HG02885 (cell line): ENCODE results near the gene UMAD1.
A peak's percentile ranks its signal among the peaks of the same experiment; 100 is the strongest.
"Not testable (repeated sequence)": the region's sequence is repeated elsewhere in the genome, so short reads cannot be mapped to it uniquely, and the experiment has no call there.

Experiments
- ATAC-seq: cut with Tn5 transposase; IDR thresholded peaks from one replicate; pipeline ENCODE4 v1.9.1; 2021; ENCODE audit warnings: mild to moderate bottlenecking; ENCODE audit not compliant: unreplicated experiment, poor library complexity

The UMAD1 gene

DNA sequence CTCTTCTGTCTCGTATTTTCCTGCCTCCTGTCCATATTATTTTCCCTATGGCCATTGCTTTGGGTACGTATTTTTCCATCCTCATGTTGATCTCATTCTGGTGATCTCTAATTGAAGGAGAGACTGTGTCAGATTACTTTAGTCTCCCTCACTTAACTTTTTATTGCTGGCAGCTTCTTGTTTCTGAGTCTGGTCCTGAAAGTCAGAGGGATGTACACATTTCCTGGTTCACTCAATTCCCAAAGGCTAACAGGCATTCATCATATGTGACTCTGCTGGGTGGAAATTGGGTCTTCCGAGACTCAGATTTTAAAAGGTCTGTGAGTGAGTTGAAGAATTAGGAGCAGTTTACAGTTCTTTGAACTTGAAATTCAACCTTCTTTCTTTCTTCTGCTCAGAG lies 10.9 kb downstream of the UMAD1 start:
- no peak for ATAC-seq

GRCh38 chr7:7652798-7653540 lies 12.4 kb downstream of the UMAD1 start:
- no peak for ATAC-seq

DNA sequence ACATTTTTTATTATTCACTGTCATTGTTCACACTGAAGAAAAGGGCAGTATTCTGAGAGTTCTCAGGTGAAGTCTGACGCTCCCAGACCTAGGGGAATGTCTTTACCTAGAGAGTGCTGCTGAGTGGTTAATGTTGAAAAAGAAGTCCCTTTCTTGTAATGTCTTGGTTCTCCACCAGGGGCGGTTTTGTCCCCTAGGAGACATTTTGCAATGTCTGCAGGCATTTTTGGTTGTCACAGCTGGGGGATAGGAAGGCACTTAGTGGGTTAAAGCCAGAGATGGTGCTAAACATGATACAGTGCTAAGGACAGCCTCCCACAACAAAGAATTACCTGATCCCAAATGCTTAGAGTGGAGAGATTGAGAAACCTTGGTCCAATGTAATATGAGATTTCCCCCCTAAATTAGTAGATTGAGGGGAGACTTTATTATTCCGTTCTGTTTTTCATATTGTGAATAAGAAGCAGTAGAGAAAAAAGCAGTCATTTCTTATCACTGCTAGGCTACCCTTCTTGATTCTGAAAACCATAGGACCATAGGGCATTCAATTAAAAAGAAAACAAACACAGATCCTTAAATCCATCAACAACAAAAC lies 13.1 kb downstream of the UMAD1 start:
- no peak for ATAC-seq

GRCh38 chr7:7654964-7655715 lies 14.6 kb downstream of the UMAD1 start:
- no peak for ATAC-seq

DNA sequence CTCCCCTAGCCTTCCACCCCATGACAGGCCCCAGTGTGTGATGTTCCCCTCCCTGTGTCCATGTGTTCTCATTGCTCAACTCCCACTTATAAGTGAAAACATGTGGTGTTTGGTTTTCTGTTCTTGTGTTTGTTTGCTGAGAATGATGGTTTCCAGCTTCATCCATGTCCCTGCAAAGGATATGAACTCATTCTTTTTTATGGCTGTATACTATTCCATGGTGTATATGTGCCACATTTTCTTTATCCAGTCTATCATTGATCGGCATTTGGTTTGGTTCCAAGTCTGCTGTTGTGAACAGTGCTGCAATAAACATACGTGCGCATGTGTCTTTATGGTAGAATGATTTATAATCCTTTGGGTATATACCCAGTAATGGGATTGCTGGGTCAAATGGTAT lies 15.9 kb downstream of the UMAD1 start:
- not testable (repeated sequence) for ATAC-seq

- no peak for ATAC-seq
These were observed 22.0 kb downstream of the UMAD1 start for GRCh38 chr7:7662527-7662926.

DNA sequence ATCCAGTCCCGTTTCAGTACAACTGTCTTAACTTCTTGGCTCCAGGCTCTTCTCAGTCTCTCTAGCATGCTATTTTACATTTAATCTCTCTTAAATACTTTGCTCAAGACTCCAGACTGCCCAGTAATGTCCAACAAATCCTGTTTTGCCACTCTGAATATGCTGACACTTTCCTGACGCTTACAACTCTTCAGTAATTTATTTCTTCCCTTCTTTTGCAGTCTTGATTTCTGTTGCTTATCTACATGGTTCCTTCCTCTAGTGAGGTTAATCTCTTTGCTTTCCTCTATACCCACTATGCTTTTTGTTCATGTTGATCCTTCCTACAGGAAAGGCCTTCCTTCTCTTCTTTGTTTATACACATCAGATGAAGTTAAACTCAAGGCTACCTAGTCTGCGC lies 23.7 kb downstream of the UMAD1 start:
- no peak for ATAC-seq

DNA sequence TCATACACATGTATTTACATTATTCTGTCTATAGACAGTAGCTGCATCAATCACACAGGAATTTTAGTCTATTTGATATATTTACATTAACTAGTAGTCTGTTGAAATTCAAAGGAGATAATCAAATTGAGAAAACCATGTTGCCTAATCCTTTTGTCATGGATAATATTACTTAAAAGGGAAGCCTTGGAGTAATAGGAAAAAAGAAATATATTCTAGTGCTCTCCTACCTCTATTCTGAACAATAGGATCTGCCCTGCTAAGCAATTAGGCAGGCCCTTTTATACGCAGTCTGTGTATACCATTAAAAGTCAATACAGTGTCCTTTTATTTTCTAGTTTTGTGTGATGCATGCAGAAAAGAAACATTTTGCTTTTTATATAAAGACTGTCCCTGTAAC lies 24.5 kb downstream of the UMAD1 start:
- ATAC-seq = no peak

GRCh38 chr7:7667187-7667586 lies 26.6 kb downstream of the UMAD1 start:
- no peak for ATAC-seq

DNA sequence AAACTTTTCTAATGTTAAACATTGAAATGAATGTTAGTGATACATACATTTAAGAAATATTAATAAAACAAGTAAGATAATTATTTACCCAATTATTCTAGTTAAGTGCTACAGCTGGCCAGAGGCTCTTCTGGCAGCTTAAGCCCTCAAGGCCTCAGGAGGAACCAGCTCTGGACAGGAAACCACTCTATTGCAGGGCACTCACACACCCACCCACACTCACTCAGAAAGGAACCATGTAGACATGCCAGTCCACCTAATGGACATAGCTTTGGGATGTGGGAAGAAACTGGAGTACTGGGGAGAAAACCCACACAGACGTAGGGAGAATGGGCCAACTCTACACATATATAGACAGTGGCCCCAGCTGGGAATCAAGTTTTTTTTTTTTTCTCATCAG lies 28.2 kb downstream of the UMAD1 start:
- no peak for ATAC-seq

DNA sequence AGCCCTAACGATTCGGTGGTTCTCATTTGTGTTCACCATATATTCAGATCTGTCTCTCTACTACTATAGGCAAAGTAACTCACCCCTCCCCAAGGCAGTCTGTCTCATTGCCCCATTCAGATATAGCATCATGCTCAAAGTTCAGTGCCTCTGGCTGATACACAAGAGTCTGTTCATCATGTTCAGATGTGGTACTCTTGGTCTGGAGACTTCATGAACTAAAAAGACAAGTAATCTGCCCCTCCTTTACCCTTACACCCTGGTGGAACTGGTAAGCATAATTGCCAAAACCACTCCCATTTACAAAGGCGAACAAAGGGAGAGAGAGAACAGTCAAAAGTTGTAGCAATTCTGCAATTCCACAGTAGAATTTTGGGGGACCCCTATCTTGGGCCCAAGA lies 29.9 kb downstream of the UMAD1 start:
- ATAC-seq = no peak

- no peak for ATAC-seq
These were observed 30.8 kb downstream of the UMAD1 start for GRCh38 chr7:7671361-7671760.

- no peak for ATAC-seq
These were observed 32.1 kb downstream of the UMAD1 start for GRCh38 chr7:7672545-7673239.

DNA sequence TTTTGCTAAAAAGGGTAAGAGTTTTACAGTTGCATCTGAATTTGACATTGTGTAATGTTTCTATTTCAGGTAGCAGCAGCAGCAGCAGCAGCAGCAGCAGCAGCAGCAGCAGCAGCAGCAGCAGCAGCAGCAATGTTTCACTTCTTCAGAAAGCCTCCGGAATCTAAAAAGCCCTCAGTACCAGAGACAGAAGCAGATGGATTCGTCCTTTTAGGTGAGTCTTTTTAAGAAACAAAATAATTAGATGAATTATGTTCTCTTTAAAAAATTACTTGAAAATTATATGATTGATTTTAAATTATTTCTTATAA lies 32.6 kb downstream of the UMAD1 start:
- ATAC-seq = no peak

DNA sequence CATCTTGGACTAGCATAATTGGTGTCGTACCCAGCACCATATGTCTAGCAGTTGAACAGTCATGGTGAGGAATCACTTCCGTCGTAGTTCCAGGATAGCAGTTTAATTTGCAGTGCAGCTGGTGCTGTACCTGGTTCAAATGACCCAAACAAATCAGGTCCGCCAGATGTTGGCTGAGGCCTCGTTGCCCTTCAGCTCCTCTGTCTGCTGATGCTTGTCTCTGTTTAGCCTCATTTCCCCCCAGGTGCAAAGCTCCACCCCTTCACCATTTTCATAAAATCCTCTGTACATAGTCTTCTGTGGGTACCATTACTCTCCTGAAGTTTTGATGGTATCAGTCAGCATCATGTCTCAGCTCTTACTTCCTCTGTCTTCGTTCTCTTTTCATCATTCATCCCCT lies 35.1 kb downstream of the UMAD1 start:
- ATAC-seq = no peak

DNA sequence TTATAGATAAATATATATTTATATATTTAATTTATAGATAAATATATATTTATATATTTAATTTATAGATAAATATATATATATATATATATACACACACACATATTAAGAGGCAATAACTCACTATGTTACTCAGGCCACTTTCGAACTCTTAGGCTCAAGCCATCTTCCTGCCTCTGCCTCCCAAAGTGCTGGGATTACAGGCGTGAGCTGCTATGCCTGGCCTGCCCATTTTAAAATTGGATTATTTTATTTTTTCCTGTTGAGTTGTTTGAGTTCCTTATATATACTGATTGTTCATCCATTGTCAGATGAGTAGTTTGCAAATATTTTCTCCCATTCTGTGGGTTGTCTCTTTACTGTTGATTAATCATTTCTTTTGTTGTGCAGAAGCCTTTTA lies 39.1 kb downstream of the UMAD1 start:
- ATAC-seq = not testable (repeated sequence)

DNA sequence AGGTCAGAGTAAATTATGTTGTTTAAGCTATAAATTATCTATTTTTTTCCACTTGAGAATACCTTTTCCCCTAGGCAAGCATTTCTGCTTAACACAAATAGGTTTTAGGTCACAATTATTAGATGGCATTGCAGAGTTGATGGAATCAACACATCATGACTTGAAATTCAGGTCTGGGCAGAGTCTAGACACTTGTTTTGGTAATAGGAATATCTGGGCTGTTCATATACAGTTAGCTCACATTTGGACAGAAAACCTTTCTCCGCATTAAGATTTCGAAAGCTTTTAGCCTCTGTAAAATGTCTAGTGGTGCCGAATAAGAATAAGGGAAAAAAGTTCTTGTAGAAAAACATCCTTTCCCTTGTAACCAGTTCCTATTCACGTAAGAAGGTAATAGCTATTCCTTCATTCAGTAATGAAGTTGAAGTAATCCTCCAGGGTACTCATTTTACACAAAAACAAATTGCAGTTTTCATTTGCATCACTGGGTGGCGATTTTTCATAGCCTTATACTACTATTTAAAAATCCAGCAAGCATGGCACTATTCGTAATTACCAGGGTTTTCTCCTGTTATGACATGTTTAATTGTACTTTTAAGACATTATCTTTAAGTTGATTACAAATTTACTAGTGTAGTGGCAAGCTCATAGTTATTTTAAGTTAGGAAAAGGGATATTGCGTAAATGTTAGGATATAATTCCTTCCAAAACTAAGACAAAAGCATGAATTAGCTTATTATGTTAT lies 40.8 kb downstream of the UMAD1 start:
- ATAC-seq = peak; percentile 78

- no peak for ATAC-seq
These were observed 41.4 kb downstream of the UMAD1 start for GRCh38 chr7:7681936-7682329.

- ATAC-seq = no peak
These were observed 42.3 kb downstream of the UMAD1 start for GRCh38 chr7:7682861-7683260.

DNA sequence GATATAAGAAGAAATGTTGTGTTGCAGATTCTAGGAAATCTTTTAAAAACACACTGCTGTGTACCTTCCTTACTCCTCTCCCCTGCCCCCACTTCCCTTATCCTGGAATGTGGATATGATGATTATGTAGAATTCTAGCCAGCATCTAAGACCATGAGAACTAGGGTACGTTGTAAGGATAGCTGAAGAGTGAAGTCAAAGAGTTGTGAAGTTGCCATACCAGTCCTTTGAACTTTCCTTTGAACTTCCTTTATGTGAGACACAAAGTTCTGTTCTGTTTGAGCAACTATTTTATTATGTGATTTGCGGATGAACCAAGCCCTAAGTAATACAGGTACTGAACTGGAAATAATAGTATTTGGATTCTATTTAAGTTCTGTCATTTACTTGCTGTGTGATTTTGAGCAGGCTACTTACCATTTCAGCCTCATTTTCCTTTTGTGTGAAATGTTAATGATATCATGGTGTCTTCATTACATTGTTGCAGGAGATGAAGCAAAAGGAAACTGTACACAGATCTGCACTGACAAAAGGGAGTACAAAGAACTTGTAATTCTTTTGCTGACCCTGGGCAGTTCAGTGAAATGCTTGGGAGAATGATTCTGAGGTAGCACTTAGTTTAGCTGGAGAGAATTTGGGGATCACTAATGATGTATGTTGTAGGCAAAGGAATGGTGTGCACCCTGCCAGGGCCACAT lies 46.4 kb downstream of the UMAD1 start:
- ATAC-seq = no peak
